Type B pancreatic cell (in vitro differentiated cells): Measurements from ENCODE around the gene PRSS37. TPM values are rescaled to one million over a fixed set of nuclear protein-coding genes. Genes with fewer than 3 reads are reported as not detected.

ENCODE experiments used
- DNase-seq: peaks from one replicate; pipeline ENCODE4 v3.0.0; 2021; ENCODE audit warnings: mixed read lengths; ENCODE audit not compliant: unreplicated experiment; ENCODE audit errors: extremely low spot score
- H3K27ac Mint-ChIP-seq: 2 replicates; pipeline ENCODE4 v1.8.0; 2021; ENCODE audit warnings: mild to moderate bottlenecking, mixed read lengths
- H3K27me3 Mint-ChIP-seq: 2 replicates; pipeline ENCODE4 v1.8.0; 2021; ENCODE audit warnings: mixed read lengths
- H3K36me3 Mint-ChIP-seq: 2 replicates; pipeline ENCODE4 v1.8.0; 2021; ENCODE audit warnings: mixed read lengths
- H3K4me1 Mint-ChIP-seq: one replicate; pipeline ENCODE4 v1.8.0; 2021; ENCODE audit warnings: mixed read lengths; ENCODE audit not compliant: unreplicated experiment
- H3K4me3 Mint-ChIP-seq: 2 replicates; pipeline ENCODE4 v1.8.0; 2021; ENCODE audit warnings: mild to moderate bottlenecking, mixed read lengths
- H3K9me3 Mint-ChIP-seq: 2 replicates; pipeline ENCODE4 v1.8.0; 2021; ENCODE audit warnings: mixed read lengths
- CTCF ChIP-seq: fragments of 200-600 bp; sonication (generic); conservative IDR thresholded peaks from 2 replicates; pipeline ENCODE4 v1.5.0; 2021; ENCODE audit warnings: antibody characterized with exemption, mild to moderate bottlenecking
- total RNA-seq: library from RNA; stranded (reverse); gene quantifications from 2 replicates; pipeline ENCODE4 v1.2.1, GENCODE V29; 2021; ENCODE audit warnings: low replicate concordance

The PRSS37 gene
- total RNA-seq, 1 donor from 2014 or later: not detected

DNA sequence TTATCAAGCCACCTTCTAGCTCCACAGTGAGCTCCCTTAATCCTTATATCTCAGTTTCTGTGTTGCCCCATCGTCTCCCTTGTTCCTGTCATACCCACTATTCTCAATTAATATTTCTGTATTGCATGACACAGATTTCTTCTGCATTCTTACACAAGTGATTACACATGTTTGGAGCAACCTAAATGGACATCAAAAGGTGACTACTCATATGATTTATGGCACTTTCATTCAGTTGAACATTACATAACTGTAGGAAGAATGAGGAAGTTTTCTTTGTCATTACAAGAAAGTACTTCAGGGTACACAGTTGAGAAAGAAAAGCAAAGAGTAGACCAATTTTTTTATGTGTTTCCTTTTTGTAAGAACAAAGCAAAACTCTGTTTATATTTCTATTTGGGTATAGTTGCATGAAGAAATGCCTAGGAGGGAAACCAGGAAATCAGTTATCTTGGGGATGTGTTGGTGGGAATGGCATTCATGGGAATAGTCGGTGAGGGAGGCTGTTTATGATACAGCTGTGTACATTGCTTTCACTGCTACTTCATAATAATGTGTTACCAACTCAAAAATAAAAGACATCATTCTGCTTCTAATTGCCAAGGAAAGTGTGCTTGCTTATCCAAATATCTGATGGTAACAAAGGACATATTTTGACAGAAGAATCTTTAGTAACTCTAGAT is 23.6 kb upstream of the PRSS37 start:
- Mint-ChIP-seq H3K9me3 (peaks cover 4% of the 10 kb centered on the region), H3K36me3 (no peaks in the 10 kb centered on the region), H3K27me3 (peaks cover 3% of the 10 kb centered on the region), H3K4me3 (peak overlapping the region; percentile 2), H3K27ac (peak overlapping the region; percentile 78), H3K4me1 (no peaks in the 10 kb centered on the region)
- no peak for TF ChIP-seq CTCF
- DNase-seq: no peak

DNA sequence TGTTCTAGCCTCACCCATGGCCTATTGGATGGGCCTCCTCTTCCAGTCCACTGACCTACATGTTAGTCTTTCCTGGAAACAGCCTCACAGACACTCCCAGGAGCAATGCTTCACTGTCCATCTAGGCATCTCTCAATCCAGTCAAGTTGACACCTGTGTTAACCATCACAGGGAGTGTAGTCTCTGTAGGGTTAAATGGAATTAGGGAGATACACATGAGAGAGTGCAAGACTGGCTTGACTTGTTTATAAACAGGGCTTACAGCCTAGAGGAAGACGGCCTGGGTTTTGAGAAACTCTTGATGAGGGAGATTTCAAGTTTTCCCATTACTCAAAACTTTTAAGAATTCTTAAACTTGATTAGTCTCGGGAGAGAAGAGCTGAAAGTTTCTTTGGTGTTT is 18.9 kb upstream of the PRSS37 start:
- Mint-ChIP-seq H3K27ac (peak overlapping the region; percentile 44), H3K9me3 (peaks cover 4% of the 10 kb centered on the region), H3K4me1 (no peaks in the 10 kb centered on the region), H3K36me3 (no peaks in the 10 kb centered on the region), H3K4me3 (peak overlapping the region; percentile 13), H3K27me3 (peaks cover 3% of the 10 kb centered on the region)
- no peak for TF ChIP-seq CTCF
- no peak for DNase-seq

DNA sequence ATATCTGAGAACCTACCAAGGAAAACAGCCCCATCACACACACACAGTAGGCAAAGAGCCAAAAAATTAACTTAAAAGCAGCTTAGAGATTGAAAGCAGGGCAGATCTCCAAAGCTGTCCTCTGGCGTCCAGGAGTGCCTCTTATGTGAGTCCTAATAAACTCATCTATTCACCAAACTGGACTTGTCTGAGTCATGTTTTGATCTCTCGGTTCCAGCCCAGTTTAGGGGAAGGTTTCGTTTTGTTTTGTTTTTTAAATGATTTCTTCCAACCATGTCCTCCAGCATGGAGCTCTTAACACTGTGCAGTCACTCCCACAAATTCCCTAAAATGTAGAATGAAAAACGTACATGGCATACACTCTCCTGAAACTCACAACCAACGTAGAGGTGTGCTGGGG is 6.7 kb upstream of the PRSS37 start:
- Mint-ChIP-seq H3K9me3 (peaks cover 4% of the 10 kb centered on the region), H3K27ac (no peak overlapping the region), H3K36me3 (no peaks in the 10 kb centered on the region), H3K27me3 (no peaks in the 10 kb centered on the region), H3K4me1 (no peaks in the 10 kb centered on the region), H3K4me3 (no peak overlapping the region)
- no peak for DNase-seq
- TF ChIP-seq CTCF: no peak

DNA sequence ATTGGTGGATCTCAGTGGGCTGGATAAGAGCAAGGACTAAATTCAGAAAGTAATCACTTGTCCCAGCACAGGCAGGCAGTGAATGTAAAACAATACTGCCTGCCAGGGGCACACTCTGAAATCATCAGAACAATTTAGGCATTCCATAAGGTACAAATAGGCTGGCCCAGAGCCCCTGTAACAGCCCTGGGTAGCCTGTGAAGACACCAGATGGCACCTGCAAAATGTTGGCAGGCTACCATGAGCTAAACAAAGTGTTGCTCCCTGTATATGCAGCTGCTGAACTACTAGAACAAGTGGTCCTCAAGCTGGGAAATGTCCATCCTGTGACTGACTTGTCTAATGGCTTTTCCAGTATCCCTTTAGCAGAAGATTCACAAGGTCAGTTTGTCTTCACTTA is 3.0 kb upstream of the PRSS37 start:
- H3K27me3 Mint-ChIP-seq: no peaks in the 10 kb centered on the region
- no peaks in the 10 kb centered on the region for H3K36me3 Mint-ChIP-seq
- no peak for TF ChIP-seq CTCF
- peaks cover 4% of the 10 kb centered on the region for H3K9me3 Mint-ChIP-seq
- H3K4me1 Mint-ChIP-seq: no peaks in the 10 kb centered on the region
- no peak for DNase-seq
- H3K27ac Mint-ChIP-seq: no peak overlapping the region
- no peak overlapping the region for H3K4me3 Mint-ChIP-seq

GRCh38 chr7:141842904-141843303 is 1.6 kb upstream of the PRSS37 start:
- Mint-ChIP-seq H3K27ac (no peak overlapping the region), H3K9me3 (no peaks in the 10 kb centered on the region), H3K36me3 (no peaks in the 10 kb centered on the region), H3K4me1 (no peaks in the 10 kb centered on the region), H3K4me3 (no peak overlapping the region), H3K27me3 (no peaks in the 10 kb centered on the region)
- TF ChIP-seq CTCF: no peak
- no peak for DNase-seq

GRCh38 chr7:141840708-141841107 is 577 bp downstream of the PRSS37 start:
- no peak overlapping the region for H3K4me3 Mint-ChIP-seq
- no peaks in the 10 kb centered on the region for H3K36me3 Mint-ChIP-seq
- TF ChIP-seq CTCF: no peak
- no peaks in the 10 kb centered on the region for H3K4me1 Mint-ChIP-seq
- H3K9me3 Mint-ChIP-seq: no peaks in the 10 kb centered on the region
- no peak overlapping the region for H3K27ac Mint-ChIP-seq
- no peak for DNase-seq
- no peaks in the 10 kb centered on the region for H3K27me3 Mint-ChIP-seq
